Keratinocyte (primary cell): ENCODE measurements around the gene ZBTB5.

ENCODE experiments used
- CTCF ChIP-seq, 3 experiments: IDR thresholded peaks in 1 of 3; conservative IDR thresholded peaks in 1 of 3; optimal IDR thresholded peaks in 1 of 3; 2 replicates in 2 of 3; 3 replicates in 1 of 3; pipeline versions ENCODE3 to v1.5.1; 2011; ENCODE audit warnings: low read length in 3 of 3, mild to moderate bottlenecking in 3 of 3, moderate library complexity in 2 of 3, control low read depth in 1 of 3, inconsistent platforms in 1 of 3; ENCODE audit not compliant: insufficient read depth in 2 of 3; ENCODE audit errors: extremely low read depth in 1 of 3
- EZH2 ChIP-seq: IDR thresholded peaks from one replicate; pipeline ENCODE4 v1.6.1; 2012; ENCODE audit warnings: inconsistent platforms, mild to moderate bottlenecking, low read length, moderate library complexity

GRCh38 chr9:37447111-37447510 is 18.1 kb downstream of the ZBTB5 start:
- TF ChIP-seq CTCF (optimal IDR thresholded peaks at IDR 0.05 in 1 of 3, IDR thresholded peaks at IDR 0.05 in 1 of 3, conservative IDR thresholded peaks at IDR 0.05 in 1 of 3; ENCODE audit: extremely low read depth in 1 of 3, insufficient read depth in 2 of 3, low read length in 3 of 3): no peak
- TF ChIP-seq EZH2: no peak
